PFSK-1 (cell line): ENCODE results near the gene AK2.

Experiments
- POLR2AphosphoS5 ChIP-seq: IDR thresholded peaks from 2 replicates; pipeline ENCODE4 v1.6.1; 2012; ENCODE audit warnings: low read depth, mild to moderate bottlenecking, control low read depth, low read length, moderate library complexity
- TAF1 ChIP-seq: IDR thresholded peaks from 2 replicates; pipeline ENCODE4 v1.6.1; 2012; ENCODE audit warnings: low read length, control low read depth, borderline replicate concordance; ENCODE audit not compliant: insufficient read depth
- TF ChIP-seq, protein P1 (sequence below), 2 experiments: IDR thresholded peaks; 2 replicates each; pipeline versions ENCODE4 v1.6.1 to v1.8.0; 2011 to 2012; ENCODE audit warnings: low read depth in 2 of 2, low read length in 2 of 2, control low read depth in 1 of 2, inconsistent platforms in 1 of 2, mild to moderate bottlenecking in 1 of 2, moderate library complexity in 1 of 2; ENCODE audit not compliant: insufficient read depth in 1 of 2

DNA sequence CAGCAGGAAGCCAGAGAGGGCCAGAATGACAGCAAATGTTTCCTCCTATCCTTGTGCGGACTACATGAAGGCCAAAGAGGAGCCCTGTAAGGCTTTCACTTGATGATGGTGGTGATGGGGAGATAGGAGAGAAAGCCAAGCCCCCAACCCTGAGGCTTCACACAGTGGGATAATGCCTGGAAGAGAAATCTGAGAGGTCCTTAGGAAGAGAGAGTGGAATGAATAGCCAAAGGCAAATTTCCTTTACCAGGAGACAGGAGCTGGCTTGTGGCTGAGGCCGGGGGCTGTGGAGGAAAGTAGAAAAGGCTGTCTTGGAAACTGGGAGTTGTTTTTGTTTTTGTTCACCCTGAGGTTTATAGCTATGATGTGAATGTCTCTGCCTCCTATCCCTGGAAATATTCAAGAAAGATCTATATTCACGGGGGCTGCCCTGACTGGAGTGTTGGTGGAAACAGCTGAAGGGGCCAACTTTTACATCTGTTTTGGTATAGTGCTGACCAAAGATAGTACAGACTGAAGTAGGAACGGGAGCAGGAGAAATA is 59.1 kb downstream of the AK2 start:
- TF ChIP-seq, protein P1, sequence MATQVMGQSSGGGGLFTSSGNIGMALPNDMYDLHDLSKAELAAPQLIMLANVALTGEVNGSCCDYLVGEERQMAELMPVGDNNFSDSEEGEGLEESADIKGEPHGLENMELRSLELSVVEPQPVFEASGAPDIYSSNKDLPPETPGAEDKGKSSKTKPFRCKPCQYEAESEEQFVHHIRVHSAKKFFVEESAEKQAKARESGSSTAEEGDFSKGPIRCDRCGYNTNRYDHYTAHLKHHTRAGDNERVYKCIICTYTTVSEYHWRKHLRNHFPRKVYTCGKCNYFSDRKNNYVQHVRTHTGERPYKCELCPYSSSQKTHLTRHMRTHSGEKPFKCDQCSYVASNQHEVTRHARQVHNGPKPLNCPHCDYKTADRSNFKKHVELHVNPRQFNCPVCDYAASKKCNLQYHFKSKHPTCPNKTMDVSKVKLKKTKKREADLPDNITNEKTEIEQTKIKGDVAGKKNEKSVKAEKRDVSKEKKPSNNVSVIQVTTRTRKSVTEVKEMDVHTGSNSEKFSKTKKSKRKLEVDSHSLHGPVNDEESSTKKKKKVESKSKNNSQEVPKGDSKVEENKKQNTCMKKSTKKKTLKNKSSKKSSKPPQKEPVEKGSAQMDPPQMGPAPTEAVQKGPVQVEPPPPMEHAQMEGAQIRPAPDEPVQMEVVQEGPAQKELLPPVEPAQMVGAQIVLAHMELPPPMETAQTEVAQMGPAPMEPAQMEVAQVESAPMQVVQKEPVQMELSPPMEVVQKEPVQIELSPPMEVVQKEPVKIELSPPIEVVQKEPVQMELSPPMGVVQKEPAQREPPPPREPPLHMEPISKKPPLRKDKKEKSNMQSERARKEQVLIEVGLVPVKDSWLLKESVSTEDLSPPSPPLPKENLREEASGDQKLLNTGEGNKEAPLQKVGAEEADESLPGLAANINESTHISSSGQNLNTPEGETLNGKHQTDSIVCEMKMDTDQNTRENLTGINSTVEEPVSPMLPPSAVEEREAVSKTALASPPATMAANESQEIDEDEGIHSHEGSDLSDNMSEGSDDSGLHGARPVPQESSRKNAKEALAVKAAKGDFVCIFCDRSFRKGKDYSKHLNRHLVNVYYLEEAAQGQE (IDR thresholded peaks at IDR 0.05; ENCODE audit: insufficient read depth in 1 of 2, low read depth in 2 of 2, low read length in 2 of 2) = no peak
- no peak for TF ChIP-seq POLR2AphosphoS5
- TF ChIP-seq TAF1 = no peak
